Sigmoid colon (tissue), 7 donors: ENCODE data around the gene ICAM3. TPM values are rescaled to one million over a fixed set of nuclear protein-coding genes. Genes with fewer than 3 reads are reported as not detected.
"Not testable (repeated sequence)": the region's sequence is repeated elsewhere in the genome, so short reads cannot be mapped to it uniquely, and the experiment has no call there.

Experiments used
- DNase-seq: peaks from one replicate; pipeline ENCODE4 v3.0.0-alpha.2; 2019
- H3K27ac ChIP-seq, 4 donors: fragments of 200-600 bp; sonication (generic); one replicate each; pipeline ENCODE4 v1.5.1; 2016 to 2019; ENCODE audit warnings: mild to moderate bottlenecking in 1 of 4
- H3K27me3 ChIP-seq, 3 donors: fragments of 200-600 bp; sonication (generic); one replicate each; pipeline ENCODE4 v1.5.1; 2019; ENCODE audit warnings: mild to moderate bottlenecking in 1 of 3
- H3K36me3 ChIP-seq, 4 donors: fragments of 200-600 bp; sonication (generic); one replicate each; pipeline ENCODE4 v1.5.1; 2016 to 2019
- H3K4me1 ChIP-seq, 4 donors: fragments of 200-600 bp; sonication (generic); one replicate each; pipeline ENCODE4 v1.5.1; 2017 to 2019
- H3K4me3 ChIP-seq, 4 donors: fragments of 200-600 bp; sonication (generic); one replicate each; pipeline ENCODE4 v1.5.1; 2017 to 2019; ENCODE audit warnings: mild to moderate bottlenecking in 2 of 4, moderate library complexity in 1 of 4
- H3K9me3 ChIP-seq, 4 donors: fragments of 200-600 bp in 3 of 4; sonication (generic) in 3 of 4; one replicate each; pipeline versions ENCODE4 v1.5.1 to v1.6.1; 2013 to 2019
- EP300 ChIP-seq, 4 donors: sonication (generic); formaldehyde crosslinking; IDR thresholded peaks; one replicate each; pipeline ENCODE4 v1.6.1; 2017; ENCODE audit warnings: antibody characterized with exemption in 4 of 4
- POLR2A ChIP-seq, 2 donors: fragments of 450-650 bp; IDR thresholded peaks; one replicate each; pipeline ENCODE4 v1.6.1; 2016; ENCODE audit warnings: antibody characterized with exemption in 2 of 2, mild to moderate bottlenecking in 2 of 2, moderate library complexity in 2 of 2
- POLR2AphosphoS5 ChIP-seq, 4 donors: sonication (generic); formaldehyde crosslinking; IDR thresholded peaks; one replicate each; pipeline ENCODE4 v1.6.1; 2017; ENCODE audit warnings: antibody characterized with exemption in 4 of 4
- WGBS, 2 donors: extraction: QIAGEN DNeasy Blood & Tissue Kit; methylation state at CpG; one replicate each; pipeline ENCODE4 v1.1.7; 2013; 5-methylcytosine and 5-hydroxymethylcytosine counted together
- intact Hi-C: fragments of 100-400 bp; cut with DNase I; formaldehyde crosslinking; loops from one replicate; pipeline ENCODE4 v1.15.1; 2023
- polyA plus RNA-seq, 3 donors: library from polyadenylated mRNA; stranded (reverse); fragments of 200-250 nt; gene quantifications; one replicate each; pipeline ENCODE4 v1.2.3, GENCODE V29; 2013
- total RNA-seq, 4 donors: library from RNA; depleted of rRNA; stranded (reverse); fragments of >200 nt; gene quantifications; one replicate each; pipeline ENCODE4 v1.1.0, GENCODE V29; 2016
- TF ChIP-seq, protein P1 (sequence below), 4 experiments: fragments of 450-650 bp in 3 of 4; fragments of 200-600 bp in 1 of 4; IDR thresholded peaks; one replicate each; pipeline ENCODE4 v1.5.1; 2016 to 2019; ENCODE audit warnings: antibody characterized with exemption in 4 of 4, mild to moderate bottlenecking in 3 of 4, moderate library complexity in 2 of 4
- donor health status: healthy with polysubstance abuse.
- donor health status: Bipolar disorder and iron deficiency.
- donor health status: healthy.

ICAM3 gene
- total and polyA plus RNA-seq, 7 donors = 1.9 to 45.2 (median 4.2) TPM

DNA sequence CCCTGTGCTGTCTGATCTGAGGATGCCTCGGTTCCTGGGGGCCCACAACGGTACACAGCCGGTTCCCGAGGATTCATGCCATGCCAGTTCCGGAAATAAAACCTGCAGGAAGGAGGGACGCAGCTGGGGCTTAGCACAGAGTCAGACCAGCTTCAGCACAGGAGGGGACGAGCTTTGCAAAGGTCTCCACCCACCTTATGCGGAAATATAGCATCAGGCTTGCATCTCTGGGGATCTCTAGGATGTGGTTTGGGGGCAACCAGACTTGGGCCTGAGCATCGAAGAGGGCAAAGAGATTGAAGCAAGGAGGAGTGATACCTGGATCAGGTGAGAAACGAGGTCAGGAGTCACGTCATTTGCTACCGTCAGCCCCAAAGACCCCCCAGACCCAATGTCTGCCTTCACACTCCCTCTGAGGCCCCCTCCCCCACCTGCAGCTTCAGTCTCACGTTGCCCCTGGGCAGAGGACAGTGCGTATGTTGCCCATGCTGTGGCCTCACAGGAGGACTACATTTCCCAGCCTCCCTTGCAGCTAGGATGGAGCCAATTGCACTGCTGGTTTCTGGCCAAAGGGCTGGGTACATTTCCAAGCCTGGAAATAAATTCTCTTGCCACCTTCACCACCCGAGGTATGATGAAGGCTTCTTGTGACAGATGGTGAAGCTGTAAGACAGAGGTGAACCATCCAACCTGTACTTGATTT is 28.8 kb upstream of the ICAM3 start:
- H3K4me3 ChIP-seq = no peak overlapping the region
- H3K9me3 ChIP-seq = no peaks in the 10 kb centered on the region
- H3K36me3 ChIP-seq = peaks cover 22 to 85% (median 42%) of the 10 kb centered on the region in 4 donors
- DNase-seq = no peak
- 94 to 96% methylated on average over 15 of the region's 15 CpGs for WGBS, 2 donors
- H3K27ac ChIP-seq = no peak overlapping the region
- TF ChIP-seq POLR2AphosphoS5 (IDR thresholded peaks at IDR 0.05) (no peak), EP300 (IDR thresholded peaks at IDR 0.05) (no peak), POLR2A (IDR thresholded peaks at IDR 0.05) (no peak)
- TF ChIP-seq, protein P1, sequence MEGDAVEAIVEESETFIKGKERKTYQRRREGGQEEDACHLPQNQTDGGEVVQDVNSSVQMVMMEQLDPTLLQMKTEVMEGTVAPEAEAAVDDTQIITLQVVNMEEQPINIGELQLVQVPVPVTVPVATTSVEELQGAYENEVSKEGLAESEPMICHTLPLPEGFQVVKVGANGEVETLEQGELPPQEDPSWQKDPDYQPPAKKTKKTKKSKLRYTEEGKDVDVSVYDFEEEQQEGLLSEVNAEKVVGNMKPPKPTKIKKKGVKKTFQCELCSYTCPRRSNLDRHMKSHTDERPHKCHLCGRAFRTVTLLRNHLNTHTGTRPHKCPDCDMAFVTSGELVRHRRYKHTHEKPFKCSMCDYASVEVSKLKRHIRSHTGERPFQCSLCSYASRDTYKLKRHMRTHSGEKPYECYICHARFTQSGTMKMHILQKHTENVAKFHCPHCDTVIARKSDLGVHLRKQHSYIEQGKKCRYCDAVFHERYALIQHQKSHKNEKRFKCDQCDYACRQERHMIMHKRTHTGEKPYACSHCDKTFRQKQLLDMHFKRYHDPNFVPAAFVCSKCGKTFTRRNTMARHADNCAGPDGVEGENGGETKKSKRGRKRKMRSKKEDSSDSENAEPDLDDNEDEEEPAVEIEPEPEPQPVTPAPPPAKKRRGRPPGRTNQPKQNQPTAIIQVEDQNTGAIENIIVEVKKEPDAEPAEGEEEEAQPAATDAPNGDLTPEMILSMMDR (IDR thresholded peaks at IDR 0.05) = no peak
- no peaks in the 10 kb centered on the region for H3K4me1 ChIP-seq
- intact Hi-C loops = no loop called here
- H3K27me3 ChIP-seq = no peaks in the 10 kb centered on the region

DNA sequence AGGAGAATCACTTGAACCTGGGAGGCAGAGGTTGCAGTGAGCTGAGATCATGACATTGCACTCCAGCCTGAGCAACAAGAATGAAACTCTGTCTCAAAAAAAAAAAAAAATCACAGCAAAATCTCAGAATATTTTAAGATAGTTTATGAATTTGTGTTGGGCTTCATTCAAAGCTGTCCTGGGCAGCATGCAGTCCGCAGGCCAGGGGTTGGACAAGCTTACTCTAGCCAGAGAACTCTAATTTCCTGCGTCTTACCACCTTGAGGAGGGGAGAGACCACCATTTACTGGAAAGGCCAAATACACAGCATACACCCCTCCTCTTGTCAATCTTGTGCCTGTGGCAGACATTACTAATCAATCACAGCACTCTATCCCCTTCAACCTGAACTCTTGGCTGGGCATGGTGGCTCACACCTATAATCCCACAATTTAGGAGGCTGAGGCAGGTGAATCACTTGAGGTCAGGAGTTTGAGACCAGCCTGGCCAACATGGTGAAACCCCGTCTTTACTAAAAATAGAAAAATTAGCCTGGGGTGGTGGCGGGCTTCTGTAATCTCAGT is 27.6 kb upstream of the ICAM3 start:
- H3K36me3 ChIP-seq = peaks cover 22 to 92% (median 42%) of the 10 kb centered on the region in 4 donors
- WGBS, 2 donors = 97 to 99% methylated on average over 4 of the region's 4 CpGs
- not testable (repeated sequence) for DNase-seq

DNA sequence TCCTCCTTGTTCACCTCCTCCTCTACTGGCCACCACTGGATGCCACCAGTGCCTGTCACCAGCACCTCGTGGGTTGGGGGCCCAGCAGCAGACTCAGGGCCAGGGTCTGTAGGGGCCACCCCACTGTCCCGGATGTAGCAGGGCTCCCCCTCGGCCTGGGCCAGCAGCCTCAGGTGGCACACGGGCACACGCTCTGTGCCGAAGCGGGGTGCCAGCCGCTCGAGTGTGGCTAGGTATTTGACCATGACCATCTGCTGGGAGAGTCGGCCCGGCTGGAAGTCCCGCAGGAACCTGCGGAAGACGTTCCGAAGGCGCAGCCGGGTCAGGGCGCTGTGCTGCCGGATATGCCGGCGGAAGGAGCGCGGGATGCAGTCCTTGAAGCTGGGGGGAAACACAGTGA is 26.1 kb upstream of the ICAM3 start:
- H3K9me3 ChIP-seq = no peaks in the 10 kb centered on the region
- H3K36me3 ChIP-seq = peaks cover 22 to 97% (median 45%) of the 10 kb centered on the region in 4 donors
- no peak overlapping the region for H3K27ac ChIP-seq
- no peaks in the 10 kb centered on the region for H3K27me3 ChIP-seq
- intact Hi-C loops = no loop called here
- DNase-seq = no peak
- H3K4me1 ChIP-seq = no peaks in the 10 kb centered on the region
- no peak overlapping the region for H3K4me3 ChIP-seq
- WGBS, 2 donors = 96 to 97% methylated on average over 23 of the region's 23 CpGs
- no peak for TF ChIP-seq POLR2AphosphoS5 (IDR thresholded peaks at IDR 0.05)
- no peak for TF ChIP-seq POLR2A (IDR thresholded peaks at IDR 0.05)
- no peak for TF ChIP-seq EP300 (IDR thresholded peaks at IDR 0.05)
- TF ChIP-seq, protein P1 (IDR thresholded peaks at IDR 0.05) = no peak

More for the DNA sequence above, 27.6 kb upstream of the ICAM3 start:
- H3K27ac ChIP-seq, H3K4me3 ChIP-seq, intact Hi-C loops, H3K4me1 ChIP-seq, H3K9me3 ChIP-seq, H3K27me3 ChIP-seq: not testable (repeated sequence)

DNA sequence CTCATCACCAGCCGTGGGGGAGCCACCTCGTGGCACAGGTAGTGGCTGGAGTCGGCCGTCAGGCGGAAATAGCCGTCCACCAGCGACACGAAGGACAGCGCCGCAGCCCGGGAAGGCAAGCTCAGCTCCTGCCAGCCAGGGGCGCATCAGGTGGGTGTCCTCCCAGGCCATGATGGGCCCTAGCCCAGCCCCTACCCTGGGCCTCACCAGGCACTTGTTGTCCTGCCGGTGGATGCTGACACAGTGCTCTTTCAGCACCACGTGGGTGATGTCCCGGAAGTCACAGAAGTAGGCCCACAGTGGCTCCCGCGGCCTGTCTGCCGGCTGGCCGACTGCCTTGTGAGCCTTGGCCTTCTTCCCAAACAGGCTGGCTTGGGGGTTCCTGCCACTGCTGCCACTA is 25.2 kb upstream of the ICAM3 start:
- H3K27ac ChIP-seq = no peak overlapping the region
- H3K4me3 ChIP-seq = no peak overlapping the region
- intact Hi-C loops = no loop called here
- 93 to 94% methylated on average over 19 of the region's 19 CpGs for WGBS, 2 donors
- H3K36me3 ChIP-seq = peaks cover 21 to 99% (median 45%) of the 10 kb centered on the region in 4 donors
- no peaks in the 10 kb centered on the region for H3K27me3 ChIP-seq
- no peak for TF ChIP-seq EP300 (IDR thresholded peaks at IDR 0.05)
- TF ChIP-seq, protein P1 (IDR thresholded peaks at IDR 0.05) = no peak
- TF ChIP-seq POLR2AphosphoS5 (IDR thresholded peaks at IDR 0.05) = no peak
- no peak for TF ChIP-seq POLR2A (IDR thresholded peaks at IDR 0.05)
- H3K4me1 ChIP-seq = no peaks in the 10 kb centered on the region
- no peaks in the 10 kb centered on the region for H3K9me3 ChIP-seq
- no peak for DNase-seq

DNA sequence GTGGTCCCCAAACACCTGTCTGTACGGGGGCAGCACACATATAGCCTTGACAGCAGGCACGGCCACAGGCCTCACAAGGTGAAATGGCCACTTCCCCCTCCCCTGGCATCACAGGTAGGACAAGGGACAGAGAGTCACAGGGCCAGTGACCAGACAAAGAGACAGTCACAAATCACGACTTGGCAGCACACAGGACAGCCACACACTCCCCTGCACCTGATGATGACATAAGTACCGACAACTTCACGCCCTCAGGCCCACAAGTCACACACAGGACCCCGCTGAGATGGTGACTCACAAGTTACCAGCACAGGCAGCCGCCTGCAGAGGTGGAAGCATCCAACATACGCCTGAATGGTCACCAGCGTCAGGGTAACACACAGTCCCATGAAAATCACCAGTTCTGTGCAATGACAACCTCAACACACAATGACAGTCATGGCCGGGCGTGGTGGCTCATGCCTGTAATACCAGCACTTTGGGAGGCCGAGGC is 24.4 kb upstream of the ICAM3 start:
- no peaks in the 10 kb centered on the region for H3K9me3 ChIP-seq
- intact Hi-C loops = no loop called here
- peaks cover 18 to 99% (median 49%) of the 10 kb centered on the region in 4 donors for H3K36me3 ChIP-seq
- H3K4me3 ChIP-seq = no peak overlapping the region
- no peak for DNase-seq
- no peak overlapping the region for H3K27ac ChIP-seq
- no peak for TF ChIP-seq POLR2A (IDR thresholded peaks at IDR 0.05)
- TF ChIP-seq EP300 (IDR thresholded peaks at IDR 0.05) = no peak
- TF ChIP-seq POLR2AphosphoS5 (IDR thresholded peaks at IDR 0.05) = no peak
- TF ChIP-seq, protein P1 (IDR thresholded peaks at IDR 0.05) = no peak
- no peaks in the 10 kb centered on the region for H3K27me3 ChIP-seq
- WGBS, 2 donors = 93 to 94% methylated on average over 12 of the region's 12 CpGs
- H3K4me1 ChIP-seq = no peaks in the 10 kb centered on the region
